SU-DHL-6 (cell line): ENCODE data around the gene ALPI.
"Not testable (repeated sequence)": the region's sequence is repeated elsewhere in the genome, so short reads cannot be mapped to it uniquely, and the experiment has no call there.

Source experiments
- H2AFZ ChIP-seq: fragments of 200-600 bp; sonication (generic); 2 replicates; pipeline ENCODE4 v1.6.1; 2014; ENCODE audit warnings: low read depth, mild to moderate bottlenecking, moderate library complexity, mixed read lengths, antibody characterized with exemption, low read length; ENCODE audit not compliant: severe bottlenecking
- H3F3A ChIP-seq: fragments of 200-600 bp; shearing (Covaris generic); 2 replicates; pipeline ENCODE4 v1.6.0; 2016; ENCODE audit warnings: antibody characterized with exemption, mild to moderate bottlenecking; ENCODE audit not compliant: insufficient read depth
- H3K27ac ChIP-seq: fragments of 200-600 bp; sonication (generic); 2 replicates; pipeline ENCODE4 v1.5.1; 2016; ENCODE audit warnings: low read depth, mild to moderate bottlenecking, low read length, moderate library complexity, mixed read lengths
- H3K27me3 ChIP-seq: fragments of 200-600 bp; sonication (generic), shearing (Covaris generic); 2 replicates; pipeline ENCODE4 v1.6.0; 2014; ENCODE audit warnings: mild to moderate bottlenecking, low read length
- H3K36me3 ChIP-seq: fragments of 200-600 bp; sonication (generic); 2 replicates; pipeline ENCODE4 v1.6.1; 2014; ENCODE audit warnings: mild to moderate bottlenecking, low read length, mixed read lengths
- H3K4me2 ChIP-seq: fragments of 300-600, 200-600 bp; shearing (Covaris generic), sonication (generic); 2 replicates; pipeline ENCODE4 v1.6.0; 2014; ENCODE audit warnings: low read length, low read depth, mild to moderate bottlenecking; ENCODE audit not compliant: poor library complexity, severe bottlenecking
- H3K4me3 ChIP-seq: fragments of 200-600 bp; sonication (generic); 2 replicates; pipeline ENCODE4 v1.5.1; 2014; ENCODE audit warnings: antibody characterized with exemption, low read length, mild to moderate bottlenecking, mixed read lengths; ENCODE audit not compliant: insufficient read depth, poor library complexity, severe bottlenecking
- H3K79me2 ChIP-seq: fragments of 200-600 bp; sonication (generic); 2 replicates; pipeline ENCODE4 v1.6.1; 2014; ENCODE audit warnings: mild to moderate bottlenecking, low read length, moderate library complexity; ENCODE audit not compliant: insufficient read depth
- H3K9ac ChIP-seq: fragments of 200-600 bp; sonication (generic); 2 replicates; pipeline ENCODE4 v1.7.0; 2014; ENCODE audit warnings: mild to moderate bottlenecking, low read length
- H3K9me2 ChIP-seq: fragments of 200-600 bp; sonication (generic); replicated peaks from 2 replicates; pipeline ENCODE4 v1.6.1; 2014; ENCODE audit warnings: low read length; ENCODE audit not compliant: insufficient read depth
- H3K9me3 ChIP-seq: fragments of 200-600 bp; sonication (generic); 2 replicates; pipeline ENCODE4 v1.6.1; 2014; ENCODE audit warnings: low read length, mixed read lengths; ENCODE audit not compliant: insufficient read depth
- H4K20me1 ChIP-seq: fragments of 200-600 bp; sonication (generic); 2 replicates; pipeline ENCODE4 v1.6.1; 2014; ENCODE audit warnings: low read depth, mild to moderate bottlenecking, antibody characterized with exemption, low read length, moderate library complexity, mixed read lengths
- CTCF ChIP-seq: fragments of 200-600 bp; sonication (generic); IDR thresholded peaks from one replicate; pipeline ENCODE4 v1.5.1; 2017; ENCODE audit warnings: antibody characterized with exemption, mild to moderate bottlenecking, low read length, moderate library complexity; ENCODE audit not compliant: insufficient read depth, poor library complexity, severe bottlenecking
- EZH2phosphoT487 ChIP-seq: fragments of 200-600 bp; sonication (generic), shearing (Covaris generic); conservative IDR thresholded peaks from 2 replicates; pipeline ENCODE4 v1.6.1; 2018; ENCODE audit warnings: mild to moderate bottlenecking, antibody characterized with exemption, low read length, moderate library complexity, mixed read lengths

Gene ALPI

GRCh38 chr2:232441147-232441651 lies 14.8 kb upstream of the ALPI start:
- Histone ChIP-seq H3K9ac (no peak overlapping the region), H3K4me2 (no peak overlapping the region), H3K36me3 (no peaks in the 10 kb centered on the region), H4K20me1 (no peaks in the 10 kb centered on the region), H2AFZ (no peak overlapping the region), H3K27me3 (no peaks in the 10 kb centered on the region), H3K9me2 (no peaks in the 10 kb centered on the region), H3K79me2 (no peaks in the 10 kb centered on the region), H3K9me3 (no peaks in the 10 kb centered on the region), H3F3A (no peaks in the 10 kb centered on the region), H3K27ac (no peak overlapping the region), H3K4me3 (no peak overlapping the region)
- TF ChIP-seq EZH2phosphoT487: no peak
- TF ChIP-seq CTCF: no peak

DNA sequence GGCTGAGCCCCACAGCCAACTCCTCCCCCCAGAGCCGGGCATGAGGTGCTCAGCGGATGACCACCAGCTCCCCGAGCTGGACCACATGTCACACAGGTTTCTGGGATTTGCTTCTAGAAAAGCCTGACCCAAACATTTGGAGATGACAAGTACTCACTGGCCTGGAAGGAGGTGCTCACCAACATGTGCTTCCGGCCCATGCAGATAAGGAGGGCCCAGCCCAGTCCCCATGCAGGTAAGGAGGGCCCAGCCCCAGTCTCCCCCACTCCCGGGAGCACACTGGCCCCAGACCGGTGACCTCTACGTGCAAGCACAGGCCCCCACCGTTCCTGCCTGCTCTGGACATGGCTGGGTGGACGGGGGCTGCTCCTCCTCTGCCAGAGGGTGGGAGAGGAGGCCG lies 14.0 kb upstream of the ALPI start:
- not testable (repeated sequence) for H3K27ac ChIP-seq, H3K9ac ChIP-seq, H3K9me2 ChIP-seq, H3K36me3 ChIP-seq, H4K20me1 ChIP-seq, H3K4me3 ChIP-seq, H3K79me2 ChIP-seq, H2AFZ ChIP-seq, H3F3A ChIP-seq, H3K9me3 ChIP-seq, H3K4me2 ChIP-seq, H3K27me3 ChIP-seq

DNA sequence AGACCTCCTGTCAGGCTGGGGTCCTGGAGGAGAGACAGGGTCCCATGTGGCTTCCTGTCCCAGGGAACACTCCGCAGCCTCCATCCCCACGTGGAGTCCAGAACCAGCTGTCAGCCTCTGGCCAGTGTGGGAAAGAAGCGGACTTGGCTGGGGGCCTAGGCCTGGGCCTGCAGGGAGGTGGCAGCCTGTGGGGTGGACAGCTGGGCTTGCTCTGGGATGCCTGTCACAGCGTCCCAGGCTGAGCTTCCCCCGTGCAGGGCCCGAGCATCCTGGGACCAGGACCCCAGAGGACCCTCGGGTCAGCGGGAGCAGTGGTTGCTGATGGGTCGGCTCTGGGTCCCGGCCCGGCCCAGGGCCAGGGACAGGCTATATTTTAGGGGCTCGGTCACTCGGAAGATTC lies 13.5 kb upstream of the ALPI start:
- not testable (repeated sequence) for H3K9ac ChIP-seq, H3K36me3 ChIP-seq, H3K79me2 ChIP-seq, H3K4me3 ChIP-seq, H2AFZ ChIP-seq, H3F3A ChIP-seq, H3K9me2 ChIP-seq, H4K20me1 ChIP-seq, H3K4me2 ChIP-seq, H3K27me3 ChIP-seq, H3K9me3 ChIP-seq, H3K27ac ChIP-seq

- H3K9me3 ChIP-seq, H3K36me3 ChIP-seq, H3K9me2 ChIP-seq, H4K20me1 ChIP-seq, H3K9ac ChIP-seq, H3K27ac ChIP-seq, H3K4me3 ChIP-seq, H3K27me3 ChIP-seq, H2AFZ ChIP-seq, H3K79me2 ChIP-seq, H3F3A ChIP-seq, H3K4me2 ChIP-seq: not testable (repeated sequence)
Measured at GRCh38 chr2:232443047-232443446, 12.9 kb upstream of the ALPI start.

- not testable (repeated sequence) for H3K4me2 ChIP-seq, H3K9ac ChIP-seq, H2AFZ ChIP-seq
Measured at GRCh38 chr2:232443669-232444408, 12.1 kb upstream of the ALPI start.

More at GRCh38 chr2:232443669-232444408, 12.1 kb upstream of the ALPI start:
- H4K20me1 ChIP-seq, H3F3A ChIP-seq, H3K9me3 ChIP-seq, H3K36me3 ChIP-seq, H3K27me3 ChIP-seq, H3K9me2 ChIP-seq, H3K27ac ChIP-seq, H3K79me2 ChIP-seq, H3K4me3 ChIP-seq: not testable (repeated sequence)
